Upper lobe of left lung (tissue), 4 donors: ENCODE results near the gene AURKA.

Experiments used
- CTCF ChIP-seq, 6 experiments: fragments of 450-650 bp in 4 of 6; fragments of 200-600 bp in 2 of 6; sonication (generic) in 2 of 6; IDR thresholded peaks; one replicate each; pipeline ENCODE4 v1.5.1; 2016 to 2019; ENCODE audit warnings: antibody characterized with exemption in 6 of 6
- POLR2A ChIP-seq, 4 donors: fragments of 450-650 bp; IDR thresholded peaks; one replicate each; pipeline ENCODE4 v1.5.1; 2016 to 2017; ENCODE audit warnings: antibody characterized with exemption in 4 of 4, mild to moderate bottlenecking in 2 of 4

- TF ChIP-seq POLR2A (IDR thresholded peaks at IDR 0.05): no peak
- TF ChIP-seq CTCF (IDR thresholded peaks at IDR 0.05): no peak
Observed at GRCh38 chr20:56383334-56383733, 8.7 kb downstream of the AURKA start.
